H9 (cell line): Measurements from ENCODE around the gene MKRN3. TPM values are rescaled to one million over a fixed set of nuclear protein-coding genes. Genes with fewer than 3 reads are reported as not detected.

ENCODE experiments used
- DNase-seq: peaks from one replicate; pipeline ENCODE4 v3.0.0-alpha.2; 2017
- H2AFZ ChIP-seq: one replicate; pipeline ENCODE4 v1.6.1; 2013; ENCODE audit warnings: mild to moderate bottlenecking, low read length, control low read depth, moderate library complexity
- H2AK5ac ChIP-seq: 2 replicates; pipeline ENCODE4 v1.6.1; 2013; ENCODE audit warnings: low read length, control low read depth, mixed read lengths; ENCODE audit not compliant: insufficient read length
- H2BK120ac ChIP-seq: one replicate; pipeline ENCODE4 v1.6.1; 2013; ENCODE audit warnings: low read depth, mild to moderate bottlenecking, low read length, control low read depth, inconsistent platforms; ENCODE audit not compliant: poor library complexity, severe bottlenecking
- H2BK12ac ChIP-seq: 2 replicates; pipeline ENCODE4 v1.6.1; 2013; ENCODE audit warnings: low read length, control low read depth, mixed read lengths, low read depth; ENCODE audit not compliant: insufficient read length
- H2BK15ac ChIP-seq: 2 replicates; pipeline ENCODE4 v1.6.1; 2013; ENCODE audit warnings: low read depth, low read length, control low read depth
- H2BK20ac ChIP-seq: one replicate; pipeline ENCODE4 v1.6.1; 2013; ENCODE audit warnings: low read depth, mild to moderate bottlenecking, low read length, control low read depth, inconsistent platforms; ENCODE audit not compliant: poor library complexity, severe bottlenecking
- H2BK5ac ChIP-seq: 2 replicates; pipeline ENCODE4 v1.6.1; 2013; ENCODE audit warnings: low read length, control low read depth, mixed read lengths; ENCODE audit not compliant: insufficient read length
- H3K14ac ChIP-seq: 2 replicates; pipeline ENCODE4 v1.6.1; 2013; ENCODE audit warnings: low read length, control low read depth; ENCODE audit not compliant: insufficient read depth
- H3K18ac ChIP-seq: 2 replicates; pipeline ENCODE4 v1.6.1; 2013; ENCODE audit warnings: low read depth, mild to moderate bottlenecking, mixed read lengths, low read length, control low read depth; ENCODE audit not compliant: insufficient read length
- H3K23ac ChIP-seq: 2 replicates; pipeline ENCODE4 v1.6.1; 2013; ENCODE audit warnings: low read length, control low read depth, mixed read lengths, low read depth; ENCODE audit not compliant: insufficient read length
- H3K23me2 ChIP-seq: 2 replicates; pipeline ENCODE4 v1.6.1; 2013; ENCODE audit warnings: low read depth, mild to moderate bottlenecking, mixed read lengths, low read length, control low read depth; ENCODE audit not compliant: insufficient read length, poor library complexity, severe bottlenecking
- H3K27ac ChIP-seq: 2 replicates; pipeline ENCODE4 v1.5.1; 2013; ENCODE audit warnings: low read length, control low read depth, mixed read lengths, low read depth; ENCODE audit not compliant: insufficient read length
- H3K27me3 ChIP-seq: 2 replicates; pipeline ENCODE4 v1.6.1; 2013; ENCODE audit warnings: low read length, control low read depth, inconsistent platforms; ENCODE audit not compliant: insufficient read depth
- H3K4ac ChIP-seq: 2 replicates; pipeline ENCODE4 v1.6.1; 2013; ENCODE audit warnings: low read depth, mild to moderate bottlenecking, control low read depth, inconsistent platforms, low read length, moderate library complexity
- H3K4me1 ChIP-seq: 2 replicates; pipeline ENCODE4 v1.6.1; 2013; ENCODE audit warnings: low read length, control low read depth, inconsistent platforms; ENCODE audit not compliant: insufficient read depth
- H3K4me2 ChIP-seq: 2 replicates; pipeline ENCODE4 v1.6.1; 2013; ENCODE audit warnings: low read length, control low read depth, mixed read lengths; ENCODE audit not compliant: insufficient read length, insufficient read depth
- H3K56ac ChIP-seq: 2 replicates; pipeline ENCODE4 v1.6.1; 2013; ENCODE audit warnings: low read depth, mild to moderate bottlenecking, mixed read lengths, low read length, control low read depth; ENCODE audit not compliant: insufficient read length
- H3K79me1 ChIP-seq: 2 replicates; pipeline ENCODE4 v1.6.1; 2013; ENCODE audit warnings: low read depth, mild to moderate bottlenecking, moderate library complexity, low read length, control low read depth, inconsistent platforms; ENCODE audit not compliant: insufficient read depth, poor library complexity, severe bottlenecking
- H3K79me2 ChIP-seq: 2 replicates; pipeline ENCODE4 v1.6.1; 2013; ENCODE audit warnings: low read length, control low read depth, inconsistent platforms; ENCODE audit not compliant: insufficient read depth
- H3K9ac ChIP-seq: 2 replicates; pipeline ENCODE4 v1.6.1; 2013; ENCODE audit warnings: low read length, control low read depth, mixed read lengths; ENCODE audit not compliant: insufficient read length; ENCODE audit errors: extremely low read depth
- H3K9me3 ChIP-seq: one replicate; pipeline ENCODE4 v1.6.1; 2013; ENCODE audit warnings: low read depth, low read length, inconsistent platforms; ENCODE audit not compliant: control insufficient read depth
- H3T11ph ChIP-seq: one replicate; pipeline ENCODE4 v1.6.1; 2013; ENCODE audit warnings: mild to moderate bottlenecking, low read length, control low read depth, inconsistent platforms
- H4K20me1 ChIP-seq: one replicate; pipeline ENCODE4 v1.6.1; 2013; ENCODE audit not compliant: control insufficient read depth, insufficient read length, insufficient read depth
- H4K5ac ChIP-seq: 2 replicates; pipeline ENCODE4 v1.6.1; 2013; ENCODE audit warnings: low read depth, mild to moderate bottlenecking, mixed read lengths, low read length, control low read depth; ENCODE audit not compliant: insufficient read length
- H4K8ac ChIP-seq: replicated peaks from 2 replicates; pipeline ENCODE4 v1.6.1; 2013; ENCODE audit warnings: low read length, control low read depth, mixed read lengths, low read depth; ENCODE audit not compliant: insufficient read length
- H4K91ac ChIP-seq: 2 replicates; pipeline ENCODE4 v1.6.1; 2013; ENCODE audit warnings: low read depth, mild to moderate bottlenecking, moderate library complexity, mixed read lengths, low read length, control low read depth; ENCODE audit not compliant: insufficient read length
- H3K27ac Mint-ChIP-seq, 3 experiments: 2 replicates in 2 of 3; 3 replicates in 1 of 3; pipeline ENCODE4 v1.8.0; 2020 to 2021; ENCODE audit warnings: mixed read lengths in 3 of 3, mild to moderate bottlenecking in 1 of 3, moderate library complexity in 1 of 3
- H3K27me3 Mint-ChIP-seq: 2 replicates; pipeline ENCODE4 v1.8.0; 2021; ENCODE audit warnings: low read depth, mild to moderate bottlenecking, moderate library complexity, mixed read lengths
- H3K36me3 Mint-ChIP-seq, 3 experiments: 2 replicates in 2 of 3; 3 replicates in 1 of 3; pipeline ENCODE4 v1.8.0; 2020 to 2021; ENCODE audit warnings: low read depth in 3 of 3, mixed read lengths in 3 of 3; ENCODE audit not compliant: insufficient read depth in 1 of 3
- H3K4me1 Mint-ChIP-seq, 2 experiments: 2 replicates each; pipeline ENCODE4 v1.8.0; 2020; ENCODE audit warnings: mixed read lengths in 2 of 2
- H3K4me3 Mint-ChIP-seq, 2 experiments: 2 replicates in 1 of 2; 3 replicates in 1 of 2; pipeline ENCODE4 v1.8.0; 2020 to 2021; ENCODE audit warnings: mild to moderate bottlenecking in 2 of 2, mixed read lengths in 2 of 2, moderate library complexity in 1 of 2
- H3K9me3 Mint-ChIP-seq, 2 experiments: 2 replicates in 1 of 2; 3 replicates in 1 of 2; pipeline ENCODE4 v1.8.0; 2020; ENCODE audit warnings: mild to moderate bottlenecking in 2 of 2, mixed read lengths in 2 of 2, moderate library complexity in 1 of 2
- CTCF ChIP-seq: fragments of 200-600 bp; sonication (generic); conservative IDR thresholded peaks from 3 replicates; pipeline ENCODE4 v1.8.0; 2021; ENCODE audit warnings: antibody characterized with exemption, mild to moderate bottlenecking
- total RNA-seq: library from RNA; stranded (reverse); gene quantifications from 2 replicates; pipeline ENCODE4 v1.2.1, GENCODE V29; 2021

The MKRN3 gene
- total RNA-seq, 1 experiment from 2014 or later, result not detected

- Histone ChIP-seq H3K27ac (no peak overlapping the region), H3K18ac (no peak overlapping the region), H4K5ac (no peak overlapping the region), H2BK20ac (no peak overlapping the region), H3K4me1 (no peaks in the 10 kb centered on the region), H3K79me1 (no peaks in the 10 kb centered on the region), H2BK15ac (no peak overlapping the region), H4K8ac (no peak overlapping the region), H4K91ac (no peak overlapping the region), H3K4me2 (no peak overlapping the region), H2AFZ (no peak overlapping the region), H3K9ac (no peak overlapping the region), H3K4ac (no peak overlapping the region), H2AK5ac (no peak overlapping the region), H3K14ac (no peak overlapping the region), H3K23me2 (no peaks in the 10 kb centered on the region), H3K79me2 (no peaks in the 10 kb centered on the region), H3K9me3 (peaks cover 21% of the 10 kb centered on the region), H3T11ph (no peak overlapping the region), H2BK120ac (no peak overlapping the region), H3K56ac (no peak overlapping the region), H3K23ac (no peak overlapping the region), H2BK5ac (no peak overlapping the region), H3K27me3 (no peaks in the 10 kb centered on the region), H4K20me1 (no peaks in the 10 kb centered on the region), H2BK12ac (no peak overlapping the region)
- no peaks in the 10 kb centered on the region for H3K4me1 Mint-ChIP-seq
- DNase-seq, result no peak
- no peaks in the 10 kb centered on the region; a peak in 1 of 7 replicates for H3K36me3 Mint-ChIP-seq
- no peak overlapping the region for H3K27ac Mint-ChIP-seq
- TF ChIP-seq CTCF, result no peak
- no peak overlapping the region for H3K4me3 Mint-ChIP-seq
- H3K27me3 Mint-ChIP-seq, result no peaks in the 10 kb centered on the region; the same call in none of the 2 replicates
- peaks cover 55 to 71% of the 10 kb centered on the region in 2 experiments for H3K9me3 Mint-ChIP-seq
Observed at GRCh38 chr15:23546158-23546557, 19.3 kb upstream of the MKRN3 start.
